GM19395 (cell line): ENCODE data around the gene ABCB7.
"Not testable (repeated sequence)": the region's sequence is repeated elsewhere in the genome, so short reads cannot be mapped to it uniquely, and the experiment has no call there.

Experiments used
- ATAC-seq: cut with Tn5 transposase; IDR thresholded peaks from one replicate; pipeline ENCODE4 v1.9.1; 2021; ENCODE audit warnings: mild to moderate bottlenecking, moderate library complexity; ENCODE audit not compliant: unreplicated experiment

Gene ABCB7

DNA sequence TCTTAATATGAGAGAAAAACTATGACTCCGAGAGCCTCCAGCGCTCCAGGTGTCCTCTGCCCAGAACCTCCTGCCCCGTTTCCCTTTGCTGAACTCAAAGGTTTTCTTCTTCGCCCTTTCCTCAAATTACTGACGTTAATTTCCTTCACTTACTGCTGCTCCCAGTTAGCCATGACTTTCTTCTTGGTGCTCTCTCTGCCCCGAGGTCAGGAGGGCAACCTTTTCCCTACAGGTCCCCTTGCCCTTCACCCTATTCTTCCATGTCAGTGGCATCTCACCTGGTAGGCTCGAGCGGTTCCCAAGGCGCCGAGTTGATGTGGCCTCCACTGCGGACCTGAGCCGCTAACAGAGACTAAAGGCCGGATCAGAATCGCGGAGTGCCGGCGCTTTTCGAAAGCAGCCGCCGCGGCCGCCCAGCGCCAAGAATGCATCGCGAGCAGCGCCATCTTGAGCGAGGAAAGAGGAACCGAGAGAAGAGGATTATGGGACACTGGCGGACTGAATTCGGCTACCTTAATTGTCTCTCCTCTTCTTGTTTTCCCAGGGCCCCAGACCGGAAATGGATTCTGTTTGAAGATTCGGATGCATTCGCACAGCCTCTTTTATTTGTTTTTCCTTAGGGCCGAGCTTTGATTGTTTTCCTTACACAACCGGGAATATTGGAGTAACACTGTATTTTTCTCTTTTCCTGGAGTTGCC lies at the start of gene ABCB7:
Gene ABCB7, minus strand, starts transcription at position 457 of the 699 bp plus-strand sequence. Its CDS starts 11 bp downstream, at position 446.
- ATAC-seq = peak; percentile 88

DNA sequence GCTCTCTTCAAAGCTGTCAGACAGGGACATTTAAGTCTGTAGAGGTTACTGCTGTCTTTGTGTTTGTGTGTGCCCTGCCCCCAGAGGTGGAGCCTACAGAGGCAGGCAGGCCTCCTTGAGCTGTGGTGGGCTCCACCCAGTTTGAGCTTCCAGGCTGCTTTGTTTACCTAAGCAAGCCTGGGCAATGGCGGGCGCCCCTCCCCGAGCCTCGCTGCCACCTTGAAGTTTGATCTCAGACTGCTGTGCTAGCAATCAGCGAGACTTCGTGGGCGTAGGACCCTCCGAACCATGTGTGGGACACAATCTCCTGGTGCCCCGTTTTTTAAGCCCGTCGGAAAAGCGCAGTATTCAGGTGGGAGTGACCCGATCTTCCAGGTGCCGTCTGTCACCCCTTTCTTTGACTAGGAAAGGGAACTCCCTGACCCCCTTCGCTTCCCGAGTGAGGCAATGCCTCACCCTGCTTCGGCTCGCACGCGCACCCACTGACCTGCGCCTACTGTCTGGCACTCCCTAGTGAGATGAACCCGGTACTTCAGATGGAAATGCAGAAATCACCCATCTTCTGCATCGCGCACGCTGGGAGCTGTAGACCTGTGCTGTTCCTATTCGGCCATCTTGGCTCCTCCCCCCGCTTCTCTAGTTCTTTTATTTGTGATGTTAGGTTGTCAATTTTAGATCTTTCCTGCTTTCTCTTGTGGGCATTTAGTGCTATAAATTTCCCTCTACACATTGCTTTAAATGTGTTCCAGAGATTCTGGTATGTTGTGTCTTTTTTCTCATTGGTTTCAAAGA lies 32.5 kb upstream of the ABCB7 start:
- not testable (repeated sequence) for ATAC-seq

DNA sequence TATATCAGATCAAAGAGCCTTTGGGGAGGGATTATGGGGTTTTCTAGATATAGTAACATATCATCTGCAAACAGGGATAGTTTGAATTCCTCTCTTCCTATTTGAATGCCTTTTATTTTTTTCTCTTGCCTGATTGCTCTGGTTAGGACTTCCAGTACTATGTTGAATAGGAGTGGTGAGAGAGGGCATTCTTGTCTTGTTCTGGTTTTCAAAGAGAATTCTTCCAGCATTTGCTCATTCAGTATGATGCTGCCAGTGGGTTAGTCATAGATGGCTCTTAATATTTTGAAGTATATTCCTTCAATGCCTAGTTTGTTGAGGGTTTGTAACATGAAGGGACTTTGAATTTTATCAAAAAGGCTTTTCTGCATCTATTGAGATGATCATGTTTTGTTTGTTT lies 25.6 kb upstream of the ABCB7 start:
- ATAC-seq = no peak

DNA sequence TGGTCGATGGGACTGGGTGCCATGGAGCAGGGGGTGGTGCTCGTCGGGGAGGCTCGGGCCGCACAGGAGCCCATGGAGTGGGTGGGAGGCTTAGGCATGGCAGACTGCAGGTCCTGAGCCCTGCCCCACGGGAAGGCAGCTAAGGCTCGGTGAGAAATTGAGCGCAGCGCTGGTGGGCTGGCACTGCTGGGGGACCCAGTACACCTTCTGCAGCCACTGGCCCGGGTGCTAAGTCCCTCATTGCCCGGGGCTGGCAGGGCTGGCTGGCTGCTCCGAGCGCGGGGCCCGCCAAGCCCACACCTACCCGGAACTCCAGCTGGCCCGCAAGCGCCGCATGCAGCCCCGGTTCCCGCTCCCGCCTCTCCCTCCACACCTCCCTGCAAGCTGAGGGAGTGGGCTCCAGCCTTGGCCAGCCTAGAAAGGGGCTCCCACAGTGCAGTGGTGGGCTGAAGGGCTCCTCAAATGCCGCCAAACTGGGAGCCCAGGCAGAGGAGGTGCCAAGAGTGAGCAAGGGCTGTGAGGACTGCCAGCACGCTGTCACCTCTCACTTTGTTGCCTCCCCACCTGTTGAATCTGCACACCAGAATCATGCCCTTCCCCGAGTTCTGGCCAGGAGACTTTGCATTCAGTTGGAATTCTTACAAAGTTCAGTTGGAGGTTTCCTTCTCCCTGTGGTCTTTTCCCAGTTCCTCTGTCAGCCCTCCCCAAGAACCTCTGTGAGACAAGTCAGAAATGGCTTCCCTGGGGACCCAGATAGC lies 23.6 kb upstream of the ABCB7 start:
- ATAC-seq = not testable (repeated sequence)

DNA sequence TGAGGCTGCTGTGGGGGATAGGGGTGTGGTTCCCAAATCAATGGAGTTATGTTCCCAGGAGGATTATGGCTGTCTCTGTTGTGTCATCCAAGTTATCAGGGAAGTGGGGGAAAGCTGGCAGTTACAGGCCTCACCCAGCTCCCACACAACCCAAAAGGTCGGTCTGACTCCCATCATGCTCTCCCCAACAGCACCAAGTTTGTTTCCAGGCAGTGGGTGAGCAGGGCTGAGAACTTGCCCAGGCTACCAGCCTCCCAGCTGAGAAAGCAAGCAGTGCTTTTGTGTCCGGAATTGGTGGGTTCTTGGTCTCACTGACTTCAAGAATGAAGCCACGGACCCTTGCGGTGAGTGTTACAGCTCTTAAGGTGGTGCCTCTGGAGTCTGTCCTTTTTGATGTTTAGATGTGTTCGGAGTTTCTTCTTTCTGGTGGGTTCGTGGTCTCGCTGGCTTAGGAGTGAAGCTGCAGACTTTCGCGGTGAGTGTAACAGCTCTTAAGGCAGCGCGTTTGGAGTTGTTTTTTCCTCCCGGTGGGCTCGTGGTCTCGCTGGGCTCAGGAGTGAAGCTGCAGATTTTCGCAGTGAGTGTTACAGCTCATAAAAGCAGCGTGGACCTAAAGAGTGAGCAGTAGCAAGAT lies 16.3 kb upstream of the ABCB7 start:
- not testable (repeated sequence) for ATAC-seq

DNA sequence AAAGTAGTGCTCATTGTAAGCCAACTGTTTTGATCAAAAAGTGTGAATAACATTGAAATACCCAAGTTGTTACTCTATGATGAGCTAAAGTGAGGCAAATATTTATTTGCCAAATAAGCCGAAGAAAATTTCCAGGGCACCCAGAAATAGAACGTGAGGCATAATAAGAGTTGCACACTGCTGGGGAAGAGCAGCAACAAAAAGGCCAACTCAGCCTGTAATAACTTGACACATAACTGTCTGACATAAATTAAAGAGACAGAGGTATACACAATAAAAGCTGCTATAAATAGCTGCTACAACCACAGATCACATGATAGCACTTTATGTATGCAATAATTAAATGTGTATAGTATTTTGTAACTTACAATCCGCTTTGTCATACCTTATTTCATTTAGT lies 2.0 kb upstream of the ABCB7 start:
- no peak for ATAC-seq

DNA sequence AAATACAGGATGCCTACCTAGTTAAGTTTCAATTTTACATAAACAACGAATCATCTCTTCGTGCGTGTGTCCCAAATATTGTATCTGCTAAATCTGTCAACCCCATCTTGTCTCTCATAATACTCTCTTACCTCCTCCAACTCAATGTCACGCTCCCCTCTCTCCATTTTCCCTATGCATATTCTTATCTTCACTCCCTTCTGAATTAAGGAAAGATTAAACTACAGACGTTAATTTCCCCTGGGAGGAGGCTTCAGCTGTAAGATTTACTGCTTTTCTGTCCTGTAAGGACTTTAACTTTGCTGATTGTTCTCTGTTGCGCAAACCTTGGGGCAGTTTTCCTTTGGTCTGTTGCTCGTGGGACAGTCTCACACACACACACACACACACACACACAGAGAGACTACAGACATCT lies 455 bp upstream of the ABCB7 start:
- peak; percentile 26 for ATAC-seq

DNA sequence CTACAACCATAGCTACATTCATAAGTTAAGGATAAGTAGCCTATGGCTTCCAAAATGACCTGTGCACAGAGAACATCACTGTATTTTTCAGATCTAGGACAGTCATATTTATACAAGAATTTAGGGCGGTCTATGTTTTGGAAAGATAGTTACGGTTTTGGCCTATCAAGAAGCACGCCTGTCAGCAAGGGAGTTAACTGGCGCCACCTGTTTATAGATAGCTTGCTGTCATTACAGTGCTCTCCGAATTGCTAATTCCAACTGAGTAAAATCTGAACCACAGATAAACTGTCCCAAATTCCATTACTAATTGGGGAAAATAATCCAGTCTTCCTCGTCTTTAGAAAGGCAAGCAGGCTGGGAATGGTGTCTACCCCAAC lies 646 bp downstream of the ABCB7 start:
- peak; percentile 66 for ATAC-seq

DNA sequence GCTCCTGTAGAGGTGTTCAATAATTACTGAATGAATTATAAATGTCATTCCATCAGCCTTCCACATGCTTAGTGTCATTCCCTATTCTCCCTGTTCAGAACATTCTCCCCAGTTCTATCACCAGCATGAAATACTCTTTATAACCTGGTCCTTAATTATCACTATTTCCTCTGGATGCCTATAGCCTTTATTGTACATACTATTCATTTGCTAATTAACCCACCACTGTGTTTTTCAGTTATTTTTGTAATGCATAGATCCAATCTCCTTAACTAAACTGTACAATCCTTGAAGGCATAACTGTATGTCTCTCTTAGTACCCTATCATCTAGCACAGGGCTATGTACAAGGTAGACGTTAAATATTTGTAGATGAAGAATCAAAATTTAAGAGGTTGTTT lies 1.2 kb downstream of the ABCB7 start:
- ATAC-seq = no peak

DNA sequence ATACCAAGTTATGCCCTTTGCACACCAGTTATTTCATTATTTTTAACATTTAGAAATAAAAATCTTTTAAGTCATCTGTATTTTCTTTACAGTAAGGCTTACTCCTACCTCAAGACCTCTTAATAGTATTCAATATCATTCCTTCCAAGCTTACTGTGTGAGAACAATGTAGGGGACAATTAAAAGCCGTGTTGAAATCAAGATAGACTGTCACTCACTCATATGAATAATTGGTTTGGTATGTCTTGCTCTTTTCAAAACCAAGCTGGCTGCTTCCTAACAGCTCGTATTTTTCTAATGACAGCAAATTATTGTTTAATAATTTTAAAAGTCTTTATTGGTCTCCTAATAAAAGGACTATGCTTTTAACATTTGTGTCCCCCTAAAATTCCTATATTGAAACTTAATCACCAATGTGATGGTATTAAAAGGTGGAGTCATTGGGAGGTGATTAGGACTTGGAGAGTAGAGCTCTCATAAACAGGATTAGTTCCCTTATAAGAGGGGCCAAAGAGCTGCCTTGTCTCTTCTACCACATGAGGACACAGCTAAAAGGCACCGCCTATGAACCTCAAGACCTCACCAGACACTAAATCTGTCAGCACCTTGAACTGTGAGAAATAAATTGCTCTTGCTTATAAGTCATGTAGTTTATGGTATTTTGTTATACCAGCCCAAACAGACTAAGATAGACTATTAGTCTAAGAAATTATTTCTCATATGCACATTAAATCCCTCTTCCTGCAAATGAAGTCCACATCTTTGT lies 4.1 kb downstream of the ABCB7 start:
- ATAC-seq = no peak

DNA sequence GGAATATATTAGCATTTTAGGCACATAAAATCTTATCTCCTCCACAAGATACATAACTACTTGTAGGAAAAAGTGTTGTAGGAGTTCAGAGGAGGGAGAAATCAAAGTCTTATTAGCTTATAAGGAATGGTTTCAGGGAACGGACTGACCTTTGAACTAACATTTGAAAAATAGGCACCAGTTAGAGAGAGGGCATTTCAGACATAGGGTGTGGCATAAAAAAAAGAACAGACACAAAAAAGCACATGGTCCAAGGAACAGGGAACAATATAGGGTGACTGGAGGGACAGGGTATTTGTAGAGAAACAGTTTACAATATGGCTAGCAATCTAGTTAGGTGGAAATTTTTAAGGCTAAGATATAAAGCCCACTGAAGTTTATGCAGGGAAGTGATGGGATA lies 6.4 kb downstream of the ABCB7 start:
- no peak for ATAC-seq

DNA sequence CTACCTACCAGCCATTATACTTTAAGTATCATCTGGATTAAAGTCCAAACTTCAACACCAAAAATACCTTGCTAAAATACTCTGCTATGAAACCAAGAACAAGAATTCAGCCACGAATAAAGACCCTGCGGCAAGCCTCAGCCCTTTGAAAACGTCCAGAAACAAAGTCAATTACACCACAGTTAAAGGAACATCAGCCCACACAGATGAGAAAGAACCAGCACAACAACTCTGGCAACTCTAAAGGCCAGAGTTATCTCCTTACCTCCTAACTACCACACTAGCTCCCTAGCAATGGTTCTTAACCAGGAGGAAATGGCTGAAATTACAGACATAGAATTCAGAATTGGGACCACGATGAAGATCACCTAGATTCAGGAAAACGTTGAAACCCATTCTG lies 23.4 kb downstream of the ABCB7 start:
- ATAC-seq = no peak

DNA sequence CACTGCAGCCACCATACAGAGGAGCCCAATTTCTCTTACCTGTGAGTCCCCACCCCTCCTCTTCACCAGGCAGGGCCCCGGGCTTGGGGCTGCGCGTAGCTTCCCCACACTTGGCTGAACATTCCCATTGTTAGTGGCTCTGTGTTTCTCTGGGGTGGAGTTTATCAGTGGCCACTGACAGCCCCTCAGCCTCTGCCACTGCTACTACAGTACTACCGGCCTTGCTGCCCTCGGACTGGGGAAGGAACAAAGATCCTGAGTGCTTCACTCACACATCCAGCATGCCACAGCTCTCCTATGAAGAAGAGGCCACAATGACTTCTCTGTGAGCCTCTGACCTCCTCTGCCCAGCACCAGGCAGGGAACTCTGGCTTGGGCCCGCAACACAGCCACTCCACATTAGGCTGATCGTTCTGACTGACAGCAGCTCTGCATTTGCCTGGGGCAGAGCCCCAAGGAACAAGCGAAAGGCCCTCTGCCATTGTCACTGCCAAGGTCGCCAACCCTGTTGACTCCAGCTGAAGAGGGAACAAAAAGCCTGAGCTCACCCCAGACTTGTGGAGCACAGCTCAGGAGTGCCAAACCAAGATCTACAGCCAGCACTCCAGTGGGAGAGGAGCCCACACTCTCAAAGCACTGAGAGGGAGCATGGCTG lies 24.0 kb downstream of the ABCB7 start:
- no peak for ATAC-seq

DNA sequence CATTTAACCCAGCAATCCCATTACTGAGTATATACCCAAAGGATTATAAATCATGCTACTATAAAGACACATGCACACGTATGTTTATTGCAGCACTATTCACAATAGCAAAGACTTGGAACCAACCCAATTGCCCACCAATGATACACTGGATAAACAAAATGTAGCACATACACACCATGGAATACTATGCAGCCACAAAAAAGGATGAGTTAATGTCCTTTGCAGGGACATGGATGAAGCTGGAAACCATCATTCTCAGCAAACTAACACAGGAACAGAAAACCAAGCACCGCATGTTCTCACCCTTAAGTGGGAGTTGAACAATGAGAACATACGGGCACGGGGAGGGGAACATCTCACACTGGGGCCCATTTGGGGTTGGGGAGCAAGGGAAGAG lies 27.0 kb downstream of the ABCB7 start:
- ATAC-seq = not testable (repeated sequence)

DNA sequence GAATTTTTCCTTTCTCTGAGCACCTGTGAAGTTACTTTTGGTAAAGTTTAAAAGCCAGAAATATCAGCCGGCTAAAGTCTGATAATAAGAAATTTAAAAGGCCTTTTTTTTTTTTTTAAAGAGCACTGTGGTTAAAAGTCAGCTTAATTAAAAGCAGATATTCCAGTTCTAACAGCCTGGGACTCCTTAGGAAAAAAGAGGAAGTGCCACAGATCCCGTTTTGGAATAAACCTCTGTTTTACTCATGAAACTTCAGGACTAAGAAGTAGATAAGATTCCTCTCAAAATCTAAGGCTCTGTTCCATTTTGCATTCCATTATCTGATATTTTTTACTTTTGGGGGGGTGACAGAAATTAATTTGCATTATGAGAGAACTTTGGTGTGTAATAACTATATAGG lies 37.8 kb downstream of the ABCB7 start:
- ATAC-seq = no peak

DNA sequence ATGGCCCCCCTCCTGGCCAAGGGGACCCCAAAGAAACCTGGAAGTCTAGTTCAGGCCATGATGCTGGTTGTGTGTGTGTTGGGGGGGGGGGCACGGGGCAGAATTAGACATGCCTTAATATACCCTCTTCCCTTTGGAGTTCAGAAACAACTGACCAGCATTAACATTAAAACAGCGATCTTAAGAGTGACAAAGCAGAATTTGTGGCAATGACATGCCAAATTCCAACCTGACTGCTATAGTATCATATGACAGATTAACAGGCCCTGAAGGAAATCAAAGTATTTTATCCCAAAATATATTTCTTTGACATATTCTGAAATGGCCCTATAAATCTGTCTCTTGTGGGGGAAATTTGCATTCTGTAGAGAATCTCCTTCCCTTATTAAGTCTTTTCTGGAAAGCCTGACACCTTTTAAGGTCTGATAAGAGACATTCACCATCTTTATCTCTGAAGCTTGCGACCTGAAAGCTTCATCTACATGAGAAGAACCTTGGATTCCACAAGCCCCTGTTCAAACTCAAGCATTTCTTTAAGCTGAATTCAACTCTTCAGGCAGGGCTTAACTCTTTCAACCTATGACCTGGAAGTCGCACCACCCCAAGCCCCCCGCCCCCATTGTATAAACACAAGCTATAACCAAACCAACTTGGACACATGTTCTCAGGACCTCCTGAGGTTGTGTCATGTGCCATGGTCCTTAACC lies 40.2 kb downstream of the ABCB7 start:
- ATAC-seq = no peak

DNA sequence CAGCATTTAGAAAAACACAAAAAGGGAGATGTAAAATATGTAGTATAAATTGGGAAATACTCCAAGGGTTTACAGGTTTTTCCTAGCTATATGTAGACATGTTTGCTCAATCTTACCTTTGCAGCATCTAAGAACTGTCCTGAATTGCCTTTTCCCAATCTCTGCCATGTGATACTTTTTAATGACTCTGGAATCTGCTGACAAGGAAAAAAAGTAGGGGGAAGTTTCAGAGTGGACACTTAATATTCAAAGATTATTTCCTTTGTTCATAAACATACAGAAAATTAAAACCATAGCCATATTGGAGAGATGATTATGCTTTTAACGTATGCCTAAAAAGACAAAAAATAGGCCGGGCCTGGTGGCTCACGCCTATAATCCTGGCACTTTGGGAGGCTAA lies 41.4 kb downstream of the ABCB7 start:
- ATAC-seq = no peak

DNA sequence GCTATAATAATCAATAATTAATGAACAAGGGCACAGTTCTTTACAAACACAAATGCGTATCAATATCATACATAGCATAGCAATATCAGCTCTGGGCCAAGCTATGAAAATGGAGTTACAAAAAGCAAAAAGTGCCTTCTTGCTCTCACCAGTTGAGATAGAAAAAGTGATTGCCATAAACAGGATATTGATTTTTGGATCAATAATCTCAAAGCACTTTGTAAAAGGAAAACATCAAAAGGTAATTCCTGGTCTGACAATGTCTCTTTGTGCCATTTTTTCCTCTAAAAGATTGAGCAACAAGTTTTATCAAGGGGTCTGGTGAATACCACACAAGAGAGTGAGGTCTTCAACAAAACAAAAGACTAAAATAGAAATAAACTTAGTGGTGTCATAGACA lies 42.4 kb downstream of the ABCB7 start:
- ATAC-seq = no peak

DNA sequence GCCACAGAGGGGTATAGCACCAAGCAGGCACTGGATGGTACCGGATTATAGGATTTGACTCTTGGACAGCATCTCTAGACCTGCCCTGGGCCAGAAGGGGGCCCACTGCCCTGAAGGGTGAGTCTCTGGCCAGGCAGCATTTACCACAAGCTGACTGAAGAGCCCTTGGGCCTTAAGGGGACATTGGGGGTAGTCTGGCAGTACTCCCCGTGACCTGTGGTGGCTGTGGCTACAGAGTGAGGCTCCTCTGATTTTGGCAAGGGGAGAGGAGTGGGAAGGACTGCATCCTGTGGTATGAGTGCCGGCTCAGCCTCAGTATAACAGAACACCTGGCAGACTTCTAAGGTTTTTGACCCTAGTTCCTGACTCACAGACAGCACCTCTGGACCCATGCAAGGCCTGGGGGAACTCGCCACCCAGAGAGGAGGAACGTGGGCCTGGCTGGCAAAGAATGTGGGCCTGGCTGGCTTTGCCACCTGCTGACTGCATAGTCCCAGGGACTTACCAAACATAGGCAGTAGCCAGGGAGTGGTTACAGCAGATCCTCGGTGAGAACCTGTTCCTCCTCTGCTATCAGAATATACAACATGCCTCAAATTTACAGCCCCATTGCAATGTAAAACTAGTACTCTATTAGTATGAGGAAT lies 48.1 kb downstream of the ABCB7 start:
- no peak for ATAC-seq
